Upper lobe of left lung (tissue), 4 donors: ENCODE results near the gene ABL1.

Experiments used
- POLR2A ChIP-seq, 4 donors: fragments of 450-650 bp; IDR thresholded peaks; one replicate each; pipeline ENCODE4 v1.5.1; 2016 to 2017; ENCODE audit warnings: antibody characterized with exemption in 4 of 4, mild to moderate bottlenecking in 2 of 4
- POLR2AphosphoS5 ChIP-seq, 2 donors: sonication (generic); formaldehyde crosslinking; IDR thresholded peaks; one replicate each; pipeline ENCODE4 v1.5.1; 2017; ENCODE audit warnings: antibody characterized with exemption in 2 of 2
- TF ChIP-seq, protein P1 (sequence below), 6 experiments: fragments of 450-650 bp in 4 of 6; fragments of 200-600 bp in 2 of 6; sonication (generic) in 2 of 6; IDR thresholded peaks; one replicate each; pipeline ENCODE4 v1.5.1; 2016 to 2019; ENCODE audit warnings: antibody characterized with exemption in 6 of 6

DNA sequence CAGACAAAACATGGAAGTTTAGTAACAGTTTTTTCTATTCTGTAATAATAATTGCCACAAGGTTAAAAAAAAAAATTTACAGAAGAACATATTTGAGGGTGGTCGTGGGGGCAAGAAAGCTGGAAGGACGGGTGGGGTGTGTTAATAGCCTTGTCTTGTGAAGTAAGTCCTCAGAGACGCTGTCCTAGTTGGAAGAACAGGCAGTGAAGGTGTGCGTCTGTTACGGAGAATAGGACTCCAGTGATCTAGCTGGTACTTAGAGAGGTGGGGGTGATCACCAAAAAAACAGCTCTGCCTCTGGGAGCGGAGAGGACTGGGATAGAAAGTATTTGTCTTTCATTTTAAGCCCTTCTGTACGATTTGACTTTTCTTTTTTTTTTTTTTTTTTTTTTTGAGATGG, 17.7 kb downstream of the ABL1 start:
- TF ChIP-seq POLR2A (IDR thresholded peaks at IDR 0.05) (no peak), POLR2AphosphoS5 (IDR thresholded peaks at IDR 0.05) (no peak)
- TF ChIP-seq, protein P1, sequence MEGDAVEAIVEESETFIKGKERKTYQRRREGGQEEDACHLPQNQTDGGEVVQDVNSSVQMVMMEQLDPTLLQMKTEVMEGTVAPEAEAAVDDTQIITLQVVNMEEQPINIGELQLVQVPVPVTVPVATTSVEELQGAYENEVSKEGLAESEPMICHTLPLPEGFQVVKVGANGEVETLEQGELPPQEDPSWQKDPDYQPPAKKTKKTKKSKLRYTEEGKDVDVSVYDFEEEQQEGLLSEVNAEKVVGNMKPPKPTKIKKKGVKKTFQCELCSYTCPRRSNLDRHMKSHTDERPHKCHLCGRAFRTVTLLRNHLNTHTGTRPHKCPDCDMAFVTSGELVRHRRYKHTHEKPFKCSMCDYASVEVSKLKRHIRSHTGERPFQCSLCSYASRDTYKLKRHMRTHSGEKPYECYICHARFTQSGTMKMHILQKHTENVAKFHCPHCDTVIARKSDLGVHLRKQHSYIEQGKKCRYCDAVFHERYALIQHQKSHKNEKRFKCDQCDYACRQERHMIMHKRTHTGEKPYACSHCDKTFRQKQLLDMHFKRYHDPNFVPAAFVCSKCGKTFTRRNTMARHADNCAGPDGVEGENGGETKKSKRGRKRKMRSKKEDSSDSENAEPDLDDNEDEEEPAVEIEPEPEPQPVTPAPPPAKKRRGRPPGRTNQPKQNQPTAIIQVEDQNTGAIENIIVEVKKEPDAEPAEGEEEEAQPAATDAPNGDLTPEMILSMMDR (IDR thresholded peaks at IDR 0.05): no peak
